HCT116 (cell line): ENCODE data around the gene PLPPR3. TPM values are rescaled to one million over a fixed set of nuclear protein-coding genes. Genes with fewer than 3 reads are reported as not detected.

ENCODE experiments used
- ATAC-seq: fragments of 200-7000 bp; cut with Tn5 transposase; 2 replicates; pipeline ENCODE4 v1.9.1; 2020; ENCODE audit warnings: mild to moderate bottlenecking, moderate library complexity
- BruUV-seq: library from RNA; stranded (reverse); fragments of 400-500 nt; replicated peaks from 2 replicates; lab custom pipeline; 2021; lab: Mats Ljungman, UMichigan
- CTCF ChIA-PET: fragments of 300-600 bp; sonication (Branson Sonifier 250); formaldehyde crosslinking; loops from one replicate; lab custom pipeline; 2021; ENCODE audit warnings: antibody characterized with exemption; lab: Charles Lee
- POLR2A ChIA-PET: fragments of 300-600, 350-600 bp; sonication (Branson Sonifier 250); formaldehyde crosslinking; loops from one replicate; lab custom pipeline; 2021; ENCODE audit warnings: antibody characterized with exemption; lab: Charles Lee
- RAD21 ChIA-PET, 2 experiments: fragments of 300-600 bp; sonication (Branson Sonifier 250); formaldehyde crosslinking; loops; one replicate each; lab custom pipeline; 2023; ENCODE audit warnings: low total read pairs in 2 of 2; ENCODE audit not compliant: uncharacterized antibody in 2 of 2, unreplicated experiment in 2 of 2, low non-redundant PET in 1 of 2; lab: Charles Lee
- DNase-seq: peaks from one replicate; pipeline ENCODE4 v3.0.0-alpha.2; 2010; ENCODE audit warnings: low read depth, low spot score
- H2AFZ ChIP-seq: fragments of 200-600 bp; shearing (Covaris generic), sonication (generic); 2 replicates; pipeline ENCODE4 v1.6.1; 2017; ENCODE audit warnings: low read depth, mixed run types, mixed read lengths, antibody characterized with exemption, low read length; ENCODE audit not compliant: poor library complexity, severe bottlenecking
- H3K27ac ChIP-seq: 2 replicates; pipeline ENCODE4 v1.5.1; 2012; ENCODE audit warnings: low read depth, low read length
- H3K27me3 ChIP-seq: fragments of 200-600 bp; sonication (generic); 2 replicates; pipeline ENCODE4 v1.6.1; 2016; ENCODE audit warnings: mixed run types, low read length, mixed read lengths; ENCODE audit not compliant: insufficient read depth
- H3K36me3 ChIP-seq, 2 experiments: fragments of 200-500 bp in 1 of 2; fragments of 200-600 bp in 1 of 2; sonication (Bioruptor generic) in 1 of 2; sonication (generic) in 1 of 2; 2 replicates each; pipeline versions ENCODE4 v1.5.1 to v1.6.1; 2014 to 2016; ENCODE audit warnings: low read length in 2 of 2, inconsistent platforms in 1 of 2, mixed read lengths in 1 of 2, mixed run types in 1 of 2; ENCODE audit not compliant: insufficient read depth in 2 of 2, control insufficient read depth in 1 of 2
- H3K4me1 ChIP-seq, 2 experiments: fragments of 200-600 bp in 1 of 2; sonication (generic) in 1 of 2; 2 replicates each; pipeline versions ENCODE4 v1.5.1 to v1.6.1; 2012 to 2017; ENCODE audit warnings: low read length in 2 of 2, inconsistent platforms in 1 of 2, mild to moderate bottlenecking in 1 of 2, mixed read lengths in 1 of 2, mixed run types in 1 of 2, moderate library complexity in 1 of 2; ENCODE audit not compliant: insufficient read depth in 2 of 2, control insufficient read depth in 1 of 2
- H3K4me2 ChIP-seq: fragments of 200-600 bp; sonication (generic); 2 replicates; pipeline ENCODE4 v1.6.1; 2017; ENCODE audit warnings: mixed run types, low read length, mixed read lengths
- H3K4me3 ChIP-seq, 2 experiments: fragments of 200-600 bp in 1 of 2; sonication (generic) in 1 of 2; replicated peaks in 1 of 2; 2 replicates each; pipeline ENCODE4 v1.5.1; 2011 to 2016; ENCODE audit warnings: low read length in 2 of 2, control low read depth in 1 of 2, low read depth in 1 of 2, mild to moderate bottlenecking in 1 of 2, mixed read lengths in 1 of 2, mixed run types in 1 of 2
- H3K79me2 ChIP-seq: fragments of 200-600 bp; sonication (generic); 2 replicates; pipeline ENCODE4 v1.6.1; 2017; ENCODE audit warnings: mild to moderate bottlenecking, mixed run types, low read length, moderate library complexity, mixed read lengths; ENCODE audit not compliant: insufficient read depth
- H3K9ac ChIP-seq: fragments of 200-600 bp; sonication (generic); 2 replicates; pipeline ENCODE4 v1.6.1; 2016; ENCODE audit warnings: low read length, mixed read lengths
- H3K9me2 ChIP-seq: fragments of 200-600 bp; sonication (generic), shearing (Covaris generic); 2 replicates; pipeline ENCODE4 v1.6.1; 2017; ENCODE audit warnings: mixed run types, mild to moderate bottlenecking, moderate library complexity; ENCODE audit not compliant: insufficient read depth
- H3K9me3 ChIP-seq, 2 experiments: fragments of 200-500 bp in 1 of 2; fragments of 200-600 bp in 1 of 2; sonication (Bioruptor generic) in 1 of 2; sonication (generic) in 1 of 2; 2 replicates each; pipeline ENCODE4 v1.6.1; 2014 to 2017; ENCODE audit warnings: low read length in 2 of 2, mixed read lengths in 2 of 2, inconsistent platforms in 1 of 2, low read depth in 1 of 2, mild to moderate bottlenecking in 1 of 2, mixed run types in 1 of 2, moderate library complexity in 1 of 2; ENCODE audit not compliant: control insufficient read depth in 1 of 2, insufficient read depth in 1 of 2
- H4K20me1 ChIP-seq: fragments of 200-600 bp; sonication (generic), shearing (Covaris generic); 2 replicates; pipeline ENCODE4 v1.6.1; 2017; ENCODE audit warnings: mixed run types, mild to moderate bottlenecking, moderate library complexity; ENCODE audit not compliant: insufficient read depth
- ATF3 ChIP-seq: IDR thresholded peaks from 2 replicates; pipeline ENCODE4 v1.6.1; 2012
- CBX3 ChIP-seq: IDR thresholded peaks from 2 replicates; pipeline ENCODE4 v1.6.1; 2012; ENCODE audit warnings: low read depth
- CEBPB ChIP-seq: IDR thresholded peaks from 2 replicates; pipeline ENCODE4 v1.6.1; 2012; ENCODE audit warnings: low read depth
- FOSL1 ChIP-seq: IDR thresholded peaks from 2 replicates; pipeline ENCODE4 v1.6.1; 2012; ENCODE audit warnings: low read depth
- JUND ChIP-seq: IDR thresholded peaks from 2 replicates; pipeline ENCODE4 v1.6.1; 2012
- POLR2AphosphoS5 ChIP-seq: IDR thresholded peaks from 2 replicates; pipeline ENCODE4 v1.6.1; 2011; ENCODE audit warnings: mild to moderate bottlenecking, low read depth, low read length, moderate library complexity
- RAD21 ChIP-seq: IDR thresholded peaks from 2 replicates; pipeline ENCODE4 v1.6.1; 2012; ENCODE audit warnings: low read depth, mild to moderate bottlenecking
- SIN3A ChIP-seq: IDR thresholded peaks from 2 replicates; pipeline ENCODE4 v1.6.1; 2012; ENCODE audit warnings: low read depth
- SP1 ChIP-seq: IDR thresholded peaks from 2 replicates; pipeline ENCODE4 v1.6.1; 2012; ENCODE audit warnings: low read depth
- SRF ChIP-seq: IDR thresholded peaks from 2 replicates; pipeline ENCODE4 v1.6.1; 2012; ENCODE audit warnings: low read depth
- YY1 ChIP-seq: IDR thresholded peaks from 2 replicates; pipeline ENCODE4 v1.6.1; 2011; ENCODE audit warnings: low read length, low read depth, moderate library complexity, mild to moderate bottlenecking; ENCODE audit not compliant: insufficient replicate concordance; ENCODE audit errors: extremely low read depth
- ZFX ChIP-seq: fragments of 450-650 bp; IDR thresholded peaks from 2 replicates; pipeline ENCODE4 v1.6.1; 2017
- ZNF274 ChIP-seq: fragments of 200-500 bp; sonication (Bioruptor generic); IDR thresholded peaks from 2 replicates; pipeline ENCODE4 v1.6.1; 2014; ENCODE audit warnings: mild to moderate bottlenecking, low read depth, low read length, inconsistent platforms
- intact Hi-C: fragments of 100-400 bp; cut with micrococcal nuclease; formaldehyde crosslinking; loops from 2 replicates; pipeline ENCODE4 v1.10.0; 2022
- total RNA-seq: library from RNA; stranded (reverse); gene quantifications from one replicate; pipeline ENCODE4 v1.2.1, GENCODE V29; 2021; ENCODE audit not compliant: unreplicated experiment
- TF ChIP-seq, protein P1 (sequence below): IDR thresholded peaks from 2 replicates; pipeline ENCODE4 v1.6.1; 2012; ENCODE audit warnings: low read depth
- TF ChIP-seq, protein P2 (sequence below): IDR thresholded peaks from 2 replicates; pipeline ENCODE4 v1.6.1; 2012

Gene PLPPR3
- total RNA-seq, 1 experiment from 2014 or later, result 0.27 TPM

DNA sequence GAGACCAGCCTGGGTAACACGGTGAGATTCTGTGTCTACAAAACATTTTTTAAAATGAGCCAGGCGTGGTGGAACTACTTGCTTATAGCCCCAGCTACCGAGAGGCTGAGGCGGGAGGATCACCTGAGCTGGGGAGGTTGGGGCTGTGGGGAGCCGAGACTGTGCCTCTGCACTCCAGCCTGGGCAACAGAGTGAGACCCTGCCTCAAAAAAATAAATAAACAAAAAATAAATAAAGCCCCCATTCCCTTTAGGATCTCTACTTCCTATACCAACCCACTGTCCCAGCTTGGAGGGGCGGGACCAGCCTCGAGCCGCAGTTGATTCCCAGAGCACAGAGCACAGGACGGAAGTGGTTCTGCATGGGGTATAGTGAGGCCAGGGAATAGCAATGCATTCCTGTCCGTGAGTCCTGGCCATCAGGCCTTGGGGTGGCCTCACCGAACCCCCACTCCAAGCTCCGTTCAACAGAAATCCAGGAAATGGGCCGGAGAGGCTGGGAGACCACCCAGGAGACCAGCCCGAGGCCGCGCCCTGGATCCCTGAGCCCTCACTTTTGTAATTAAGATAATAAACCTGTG, 29.4 kb downstream of the PLPPR3 start:
- no peak overlapping the region for H3K4me3 ChIP-seq
- H2AFZ ChIP-seq, result no peak overlapping the region
- intact Hi-C loops, result loop anchor here (10.0 kb wide), 1 partner anchor 452 kb away; the partner anchor contains the start of genes ATP5F1D and MIDN
- peaks cover 0 to 7% of the 10 kb centered on the region in 2 experiments; a peak in 1 of 4 replicates for H3K4me1 ChIP-seq
- BruUV-seq, result no TSS peak
- no peaks in the 10 kb centered on the region for H3K9me3 ChIP-seq
- H3K27me3 ChIP-seq, result no peaks in the 10 kb centered on the region
- no peak overlapping the region for H3K27ac ChIP-seq
- DNase-seq (no peak), ATAC-seq (no peak)
- H3K79me2 ChIP-seq, result no peaks in the 10 kb centered on the region; the same call in 1 of the 2 replicates
- H3K4me2 ChIP-seq, result no peak overlapping the region
- POLR2A ChIA-PET, result no interaction called here
- no peaks in the 10 kb centered on the region for H3K36me3 ChIP-seq
- no peak for TF ChIP-seq CBX3
- no peak for TF ChIP-seq CEBPB
- no peak for TF ChIP-seq SRF
- TF ChIP-seq, protein P1, sequence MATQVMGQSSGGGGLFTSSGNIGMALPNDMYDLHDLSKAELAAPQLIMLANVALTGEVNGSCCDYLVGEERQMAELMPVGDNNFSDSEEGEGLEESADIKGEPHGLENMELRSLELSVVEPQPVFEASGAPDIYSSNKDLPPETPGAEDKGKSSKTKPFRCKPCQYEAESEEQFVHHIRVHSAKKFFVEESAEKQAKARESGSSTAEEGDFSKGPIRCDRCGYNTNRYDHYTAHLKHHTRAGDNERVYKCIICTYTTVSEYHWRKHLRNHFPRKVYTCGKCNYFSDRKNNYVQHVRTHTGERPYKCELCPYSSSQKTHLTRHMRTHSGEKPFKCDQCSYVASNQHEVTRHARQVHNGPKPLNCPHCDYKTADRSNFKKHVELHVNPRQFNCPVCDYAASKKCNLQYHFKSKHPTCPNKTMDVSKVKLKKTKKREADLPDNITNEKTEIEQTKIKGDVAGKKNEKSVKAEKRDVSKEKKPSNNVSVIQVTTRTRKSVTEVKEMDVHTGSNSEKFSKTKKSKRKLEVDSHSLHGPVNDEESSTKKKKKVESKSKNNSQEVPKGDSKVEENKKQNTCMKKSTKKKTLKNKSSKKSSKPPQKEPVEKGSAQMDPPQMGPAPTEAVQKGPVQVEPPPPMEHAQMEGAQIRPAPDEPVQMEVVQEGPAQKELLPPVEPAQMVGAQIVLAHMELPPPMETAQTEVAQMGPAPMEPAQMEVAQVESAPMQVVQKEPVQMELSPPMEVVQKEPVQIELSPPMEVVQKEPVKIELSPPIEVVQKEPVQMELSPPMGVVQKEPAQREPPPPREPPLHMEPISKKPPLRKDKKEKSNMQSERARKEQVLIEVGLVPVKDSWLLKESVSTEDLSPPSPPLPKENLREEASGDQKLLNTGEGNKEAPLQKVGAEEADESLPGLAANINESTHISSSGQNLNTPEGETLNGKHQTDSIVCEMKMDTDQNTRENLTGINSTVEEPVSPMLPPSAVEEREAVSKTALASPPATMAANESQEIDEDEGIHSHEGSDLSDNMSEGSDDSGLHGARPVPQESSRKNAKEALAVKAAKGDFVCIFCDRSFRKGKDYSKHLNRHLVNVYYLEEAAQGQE, result no peak
- no peak for TF ChIP-seq SP1
- no peak for TF ChIP-seq RAD21
- no peak for TF ChIP-seq SIN3A
- TF ChIP-seq ATF3, result no peak
- TF ChIP-seq, protein P2, sequence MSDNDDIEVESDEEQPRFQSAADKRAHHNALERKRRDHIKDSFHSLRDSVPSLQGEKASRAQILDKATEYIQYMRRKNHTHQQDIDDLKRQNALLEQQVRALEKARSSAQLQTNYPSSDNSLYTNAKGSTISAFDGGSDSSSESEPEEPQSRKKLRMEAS, result no peak
- TF ChIP-seq FOSL1, result no peak
- no peak for TF ChIP-seq YY1
- TF ChIP-seq ZNF274, result no peak
- TF ChIP-seq ZFX, result no peak
- TF ChIP-seq POLR2AphosphoS5, result no peak
- TF ChIP-seq JUND, result no peak
- no peaks in the 10 kb centered on the region for H4K20me1 ChIP-seq
- RAD21 ChIA-PET, result interaction anchor here in 1 of 2 experiments (0.6 kb wide), 1 partner anchor 39 kb away, joined by 3 read pairs; no protein-coding TSS in a partner anchor
- no peaks in the 10 kb centered on the region for H3K9me2 ChIP-seq
- H3K9ac ChIP-seq, result no peak overlapping the region
- CTCF ChIA-PET, result no interaction called here
